K562 (cell line): Measurements from ENCODE around the gene PRC1. TPM values are rescaled to one million over a fixed set of nuclear protein-coding genes. Genes with fewer than 3 reads are reported as not detected.

ENCODE experiments used
- polyA plus RNA-seq, 8 experiments: library from polyadenylated mRNA; depleted of rRNA in 4 of 8; stranded (reverse) in 5 of 8; unstranded in 3 of 8; fragments of >200 nt; fragmentation: Nextera tagmentation in 2 of 8; fragmentation: Illumina TruSeq in 1 of 8; extraction: Ambion mirVana in 2 of 8; extraction: Trizol in 1 of 8; gene quantifications; 2 replicates each; pipeline versions ENCODE4 v1.2.1 to v1.2.3, GENCODE V29; 2011 to 2014; ENCODE audit warnings: inconsistent platforms in 1 of 8, missing spikeins in 1 of 8
- small RNA-seq: library from RNA; depleted of rRNA; stranded (forward); fragments of <200 nt; gene quantifications from one replicate; pipeline ENCODE3, GENCODE V24; 2014
- total RNA-seq, 7 experiments: library from RNA; depleted of rRNA in 6 of 7; stranded (reverse); fragments of >200 nt in 6 of 7; fragmentation: Illumina TruSeq in 2 of 7; extraction: Trizol in 2 of 7; gene quantifications; 2 replicates each; pipeline versions ENCODE4 v1.2.1 to v1.2.3, GENCODE V29; 2011 to 2021; ENCODE audit warnings: low replicate concordance in 1 of 7

PRC1 gene
- total and polyA plus RNA-seq, 9 of the 15 experiments (the other 6 are each of a cell fraction or from before 2014, with no cell fraction given), result 156 to 391 (median 240) TPM

Small RNA genes lying within 50 kb of the gene (small RNA-seq; reads per million reads assigned to genes)
- gene RF00019, result not detected

Other genes starting within 250 kb of the PRC1 start
Only the 7 nearest of the 8 such genes appear.
- 0.86 and 1.6 TPM in 2 replicates for gene FES, start 110.0 kb downstream of the PRC1 start, total RNA-seq (2014; rRNA removed)
- gene FES, start 110.0 kb downstream of the PRC1 start, total RNA-seq (2014; rRNA removed; fragmentation: Illumina TruSeq; extraction: Trizol), result 0.73 and 1.1 TPM in 2 replicates
- 0.72 and 1.1 TPM in 2 replicates for gene FES, start 110.0 kb downstream of the PRC1 start, total RNA-seq (2015; rRNA removed; fragmentation: Illumina TruSeq; extraction: Trizol)
- 1.3 and 2.6 TPM in 2 replicates for gene FES, start 110.0 kb downstream of the PRC1 start, total RNA-seq (2021)
- 0.38 and 1.0 TPM in 2 replicates for gene FES, start 110.0 kb downstream of the PRC1 start, polyA plus RNA-seq (2011; rRNA removed)
- 0.55 and 0.66 TPM in 2 replicates for gene FES, start 110.0 kb downstream of the PRC1 start, polyA plus RNA-seq (2014; fragmentation: Illumina TruSeq; extraction: Trizol)
- under 1 TPM; 0.82 to 0.91 TPM for gene FES, start 110.0 kb downstream of the PRC1 start, polyA plus RNA-seq (2014; fragmentation: Nextera tagmentation; extraction: Ambion mirVana)
- gene FES, start 110.0 kb downstream of the PRC1 start, polyA plus RNA-seq (2014; rRNA removed), result 0.78 and 2.5 TPM in 2 replicates
- 35.0 and 53.7 TPM in 2 replicates for gene MAN2A2, start 91.2 kb downstream of the PRC1 start, total RNA-seq (2014; rRNA removed)
- gene MAN2A2, start 91.2 kb downstream of the PRC1 start, total RNA-seq (2014; rRNA removed; fragmentation: Illumina TruSeq; extraction: Trizol), result 20.6 and 25.0 TPM in 2 replicates
- gene MAN2A2, start 91.2 kb downstream of the PRC1 start, total RNA-seq (2015; rRNA removed; fragmentation: Illumina TruSeq; extraction: Trizol), result 43.3 and 43.4 TPM in 2 replicates
- 116 and 151 TPM in 2 replicates for gene MAN2A2, start 91.2 kb downstream of the PRC1 start, total RNA-seq (2021)
- gene MAN2A2, start 91.2 kb downstream of the PRC1 start, polyA plus RNA-seq (2011; rRNA removed), result 71.7 and 195 TPM in 2 replicates
- gene MAN2A2, start 91.2 kb downstream of the PRC1 start, polyA plus RNA-seq (2014; fragmentation: Illumina TruSeq; extraction: Trizol), result 130 and 131 TPM in 2 replicates
- gene MAN2A2, start 91.2 kb downstream of the PRC1 start, polyA plus RNA-seq (2014; fragmentation: Nextera tagmentation; extraction: Ambion mirVana), result 10 to 100 TPM in 1 of 2 experiments, 1 to 10 TPM in 1; 7.3 to 13.7 TPM
- gene MAN2A2, start 91.2 kb downstream of the PRC1 start, polyA plus RNA-seq (2014; rRNA removed), result 114 and 121 TPM in 2 replicates
- 54.1 and 64.9 TPM in 2 replicates for gene HDDC3, start 62.0 kb downstream of the PRC1 start, total RNA-seq (2014; rRNA removed)
- 28.2 and 33.0 TPM in 2 replicates for gene HDDC3, start 62.0 kb downstream of the PRC1 start, total RNA-seq (2014; rRNA removed; fragmentation: Illumina TruSeq; extraction: Trizol)
- gene HDDC3, start 62.0 kb downstream of the PRC1 start, total RNA-seq (2015; rRNA removed; fragmentation: Illumina TruSeq; extraction: Trizol), result 36.6 and 36.9 TPM in 2 replicates
- 42.6 and 43.0 TPM in 2 replicates for gene HDDC3, start 62.0 kb downstream of the PRC1 start, total RNA-seq (2021)
- 30.8 and 33.4 TPM in 2 replicates for gene HDDC3, start 62.0 kb downstream of the PRC1 start, polyA plus RNA-seq (2011; rRNA removed)
- 51.7 and 54.2 TPM in 2 replicates for gene HDDC3, start 62.0 kb downstream of the PRC1 start, polyA plus RNA-seq (2014; fragmentation: Illumina TruSeq; extraction: Trizol)
- 10 to 100 TPM; 14.9 to 21.3 TPM for gene HDDC3, start 62.0 kb downstream of the PRC1 start, polyA plus RNA-seq (2014; fragmentation: Nextera tagmentation; extraction: Ambion mirVana)
- gene HDDC3, start 62.0 kb downstream of the PRC1 start, polyA plus RNA-seq (2014; rRNA removed), result 55.8 and 65.8 TPM in 2 replicates
- gene UNC45A, start 59.2 kb downstream of the PRC1 start, total RNA-seq (2014; rRNA removed), result 59.8 and 65.2 TPM in 2 replicates
- 19.2 and 22.6 TPM in 2 replicates for gene UNC45A, start 59.2 kb downstream of the PRC1 start, total RNA-seq (2014; rRNA removed; fragmentation: Illumina TruSeq; extraction: Trizol)
- gene UNC45A, start 59.2 kb downstream of the PRC1 start, total RNA-seq (2015; rRNA removed; fragmentation: Illumina TruSeq; extraction: Trizol), result 47.7 and 52.5 TPM in 2 replicates
- gene UNC45A, start 59.2 kb downstream of the PRC1 start, total RNA-seq (2021), result 79.0 and 79.3 TPM in 2 replicates
- gene UNC45A, start 59.2 kb downstream of the PRC1 start, polyA plus RNA-seq (2011; rRNA removed), result 43.7 and 56.7 TPM in 2 replicates
- gene UNC45A, start 59.2 kb downstream of the PRC1 start, polyA plus RNA-seq (2014; fragmentation: Illumina TruSeq; extraction: Trizol), result 35.7 and 46.7 TPM in 2 replicates
- 10 to 100 TPM; 22.4 to 23.1 TPM for gene UNC45A, start 59.2 kb downstream of the PRC1 start, polyA plus RNA-seq (2014; fragmentation: Nextera tagmentation; extraction: Ambion mirVana)
- gene UNC45A, start 59.2 kb downstream of the PRC1 start, polyA plus RNA-seq (2014; rRNA removed), result 54.5 and 55.5 TPM in 2 replicates
- gene RCCD1, start 39.7 kb downstream of the PRC1 start, total RNA-seq (2014; rRNA removed), result 38.1 and 41.2 TPM in 2 replicates
- gene RCCD1, start 39.7 kb downstream of the PRC1 start, total RNA-seq (2014; rRNA removed; fragmentation: Illumina TruSeq; extraction: Trizol), result 17.0 and 18.0 TPM in 2 replicates
- 16.7 and 23.7 TPM in 2 replicates for gene RCCD1, start 39.7 kb downstream of the PRC1 start, total RNA-seq (2015; rRNA removed; fragmentation: Illumina TruSeq; extraction: Trizol)
- 44.0 and 45.9 TPM in 2 replicates for gene RCCD1, start 39.7 kb downstream of the PRC1 start, total RNA-seq (2021)
- gene RCCD1, start 39.7 kb downstream of the PRC1 start, polyA plus RNA-seq (2011; rRNA removed), result 28.5 and 39.6 TPM in 2 replicates
- gene RCCD1, start 39.7 kb downstream of the PRC1 start, polyA plus RNA-seq (2014; fragmentation: Illumina TruSeq; extraction: Trizol), result 22.3 and 24.7 TPM in 2 replicates
- 10 to 100 TPM; 11.1 to 12.2 TPM for gene RCCD1, start 39.7 kb downstream of the PRC1 start, polyA plus RNA-seq (2014; fragmentation: Nextera tagmentation; extraction: Ambion mirVana)
- gene RCCD1, start 39.7 kb downstream of the PRC1 start, polyA plus RNA-seq (2014; rRNA removed), result 45.2 and 51.4 TPM in 2 replicates
- gene VPS33B, start 28.1 kb upstream of the PRC1 start, total RNA-seq (2014; rRNA removed), result 9.4 and 10.2 TPM in 2 replicates
- gene VPS33B, start 28.1 kb upstream of the PRC1 start, total RNA-seq (2014; rRNA removed; fragmentation: Illumina TruSeq; extraction: Trizol), result 14.3 and 14.8 TPM in 2 replicates
- 13.0 and 13.5 TPM in 2 replicates for gene VPS33B, start 28.1 kb upstream of the PRC1 start, total RNA-seq (2015; rRNA removed; fragmentation: Illumina TruSeq; extraction: Trizol)
- 19.6 and 19.9 TPM in 2 replicates for gene VPS33B, start 28.1 kb upstream of the PRC1 start, total RNA-seq (2021)
- gene VPS33B, start 28.1 kb upstream of the PRC1 start, polyA plus RNA-seq (2011; rRNA removed), result 25.5 and 28.0 TPM in 2 replicates
- gene VPS33B, start 28.1 kb upstream of the PRC1 start, polyA plus RNA-seq (2014; fragmentation: Illumina TruSeq; extraction: Trizol), result 12.4 and 16.3 TPM in 2 replicates
- gene VPS33B, start 28.1 kb upstream of the PRC1 start, polyA plus RNA-seq (2014; fragmentation: Nextera tagmentation; extraction: Ambion mirVana), result 10 to 100 TPM in 1 of 2 experiments, 1 to 10 TPM in 1; 9.8 to 10.7 TPM
- gene VPS33B, start 28.1 kb upstream of the PRC1 start, polyA plus RNA-seq (2014; rRNA removed), result 12.7 and 15.1 TPM in 2 replicates
- 0.05 and 0.12 TPM in 2 replicates for gene SV2B, start 105.7 kb upstream of the PRC1 start, total RNA-seq (2014; rRNA removed)
- 0.18 and 0.19 TPM in 2 replicates for gene SV2B, start 105.7 kb upstream of the PRC1 start, total RNA-seq (2014; rRNA removed; fragmentation: Illumina TruSeq; extraction: Trizol)
- 0.23 and 0.25 TPM in 2 replicates for gene SV2B, start 105.7 kb upstream of the PRC1 start, total RNA-seq (2015; rRNA removed; fragmentation: Illumina TruSeq; extraction: Trizol)
- gene SV2B, start 105.7 kb upstream of the PRC1 start, total RNA-seq (2021), result 0.11 and 0.18 TPM in 2 replicates
- gene SV2B, start 105.7 kb upstream of the PRC1 start, polyA plus RNA-seq (2011; rRNA removed), result 0.01 TPM in 1 of 2 replicates, not detected in the other
- gene SV2B, start 105.7 kb upstream of the PRC1 start, polyA plus RNA-seq (2014; fragmentation: Illumina TruSeq; extraction: Trizol), result 0.12 and 0.13 TPM in 2 replicates
- under 1 TPM; 0.11 to 0.15 TPM for gene SV2B, start 105.7 kb upstream of the PRC1 start, polyA plus RNA-seq (2014; fragmentation: Nextera tagmentation; extraction: Ambion mirVana)
- 0.08 and 0.11 TPM in 2 replicates for gene SV2B, start 105.7 kb upstream of the PRC1 start, polyA plus RNA-seq (2014; rRNA removed)